Suprapubic skin (tissue), 4 donors: ENCODE results near the gene FAF2. TPM values are rescaled to one million over a fixed set of nuclear protein-coding genes. Genes with fewer than 3 reads are reported as not detected.

ENCODE experiments used
- DNase-seq, 2 donors: peaks; one replicate each; pipeline ENCODE4 v3.0.0-alpha.2; 2019; ENCODE audit warnings: low spot score in 2 of 2
- H3K27ac ChIP-seq: fragments of 200-600 bp; sonication (generic); one replicate; pipeline ENCODE4 v1.5.1; 2019
- H3K27me3 ChIP-seq: fragments of 200-600 bp; sonication (generic); one replicate; pipeline ENCODE4 v1.5.1; 2019
- H3K36me3 ChIP-seq: fragments of 200-600 bp; sonication (generic); one replicate; pipeline ENCODE4 v1.5.1; 2019
- H3K4me1 ChIP-seq: fragments of 200-600 bp; sonication (generic); one replicate; pipeline ENCODE4 v1.5.1; 2019
- H3K4me3 ChIP-seq: fragments of 200-600 bp; sonication (generic); one replicate; pipeline ENCODE4 v1.5.1; 2019; ENCODE audit warnings: mild to moderate bottlenecking
- H3K9me3 ChIP-seq: fragments of 200-600 bp; sonication (generic); one replicate; pipeline ENCODE4 v1.5.1; 2019
- CTCF ChIP-seq, 2 donors: fragments of 200-600 bp in 1 of 2; fragments of 450-650 bp in 1 of 2; sonication (generic) in 1 of 2; IDR thresholded peaks; one replicate each; pipeline ENCODE4 v1.5.1; 2016 to 2019; ENCODE audit warnings: antibody characterized with exemption in 2 of 2, mild to moderate bottlenecking in 1 of 2, moderate library complexity in 1 of 2
- EP300 ChIP-seq: sonication (generic); formaldehyde crosslinking; IDR thresholded peaks from one replicate; pipeline ENCODE4 v1.6.1; 2017; ENCODE audit warnings: antibody characterized with exemption
- POLR2A ChIP-seq, 2 donors: fragments of 450-650 bp; IDR thresholded peaks; one replicate each; pipeline ENCODE4 v1.6.1; 2017; ENCODE audit warnings: antibody characterized with exemption in 2 of 2, mild to moderate bottlenecking in 2 of 2, moderate library complexity in 2 of 2
- POLR2AphosphoS5 ChIP-seq, 3 donors: sonication (generic); formaldehyde crosslinking; IDR thresholded peaks; one replicate each; pipeline ENCODE4 v1.6.1; 2017; ENCODE audit warnings: antibody characterized with exemption in 3 of 3
- WGBS: methylation state at CpG from one replicate; pipeline ENCODE4 v1.1.5; 2018; 5-methylcytosine and 5-hydroxymethylcytosine counted together
- total RNA-seq, 4 donors: library from RNA; depleted of rRNA; stranded (reverse); fragments of >200 nt; gene quantifications; one replicate each; pipeline ENCODE4 v1.1.0, GENCODE V29; 2016

The FAF2 gene
- total RNA-seq, 4 donors from 2014 or later: 28.8 to 41.9 (median 37.1) TPM

- no peak overlapping the region for H3K4me3 ChIP-seq
- peaks cover 31% of the 10 kb centered on the region for H3K36me3 ChIP-seq
- no peak for TF ChIP-seq EP300
- H3K27me3 ChIP-seq: no peaks in the 10 kb centered on the region
- 90% methylated on average over 15 of the region's 15 CpGs for WGBS
- H3K9me3 ChIP-seq: no peaks in the 10 kb centered on the region
- H3K27ac ChIP-seq: no peak overlapping the region
- DNase-seq: no peak
- peaks cover 17% of the 10 kb centered on the region for H3K4me1 ChIP-seq
Observed at GRCh38 chr5:176524987-176525386, 76.8 kb downstream of the FAF2 start.

- Histone ChIP-seq H3K27me3 (no peaks in the 10 kb centered on the region), H3K36me3 (peaks cover 37% of the 10 kb centered on the region), H3K4me3 (no peak overlapping the region), H3K4me1 (peaks cover 17% of the 10 kb centered on the region), H3K9me3 (no peaks in the 10 kb centered on the region), H3K27ac (no peak overlapping the region)
- 91% methylated on average over 9 of the region's 9 CpGs for WGBS
- DNase-seq: no peak
- TF ChIP-seq EP300 (no peak), POLR2AphosphoS5 (IDR thresholded peaks at IDR 0.05) (no peak), POLR2A (IDR thresholded peaks at IDR 0.05) (no peak), CTCF (IDR thresholded peaks at IDR 0.05) (no peak)
Observed at GRCh38 chr5:176525677-176526076, 77.5 kb downstream of the FAF2 start.

- peaks cover 45% of the 10 kb centered on the region for H3K36me3 ChIP-seq
- H3K4me3 ChIP-seq: no peak overlapping the region
- H3K27ac ChIP-seq: no peak overlapping the region
- H3K27me3 ChIP-seq: no peaks in the 10 kb centered on the region
- TF ChIP-seq CTCF (IDR thresholded peaks at IDR 0.05) (no peak), EP300 (no peak), POLR2A (IDR thresholded peaks at IDR 0.05) (no peak), POLR2AphosphoS5 (IDR thresholded peaks at IDR 0.05) (no peak)
- no peak for DNase-seq
- H3K4me1 ChIP-seq: peaks cover 24% of the 10 kb centered on the region
- 94% methylated on average over 9 of the region's 9 CpGs for WGBS
- no peaks in the 10 kb centered on the region for H3K9me3 ChIP-seq
Observed at GRCh38 chr5:176526462-176526861, 78.3 kb downstream of the FAF2 start.

GRCh38 chr5:176527246-176528222, 79.3 kb downstream of the FAF2 start:
- Histone ChIP-seq H3K27me3 (no peaks in the 10 kb centered on the region), H3K4me1 (peaks cover 34% of the 10 kb centered on the region), H3K4me3 (no peak overlapping the region), H3K9me3 (no peaks in the 10 kb centered on the region), H3K27ac (no peak overlapping the region), H3K36me3 (peaks cover 52% of the 10 kb centered on the region)
- DNase-seq: no peak
- WGBS: 82% methylated on average over 29 of the region's 34 CpGs
- TF ChIP-seq POLR2AphosphoS5 (IDR thresholded peaks at IDR 0.05) (no peak), POLR2A (IDR thresholded peaks at IDR 0.05) (no peak), EP300 (no peak), CTCF (IDR thresholded peaks at IDR 0.05) (no peak)

- DNase-seq: no peak
- Histone ChIP-seq H3K27ac (peak overlapping the region; percentile 24), H3K4me1 (peaks cover 41% of the 10 kb centered on the region), H3K27me3 (no peaks in the 10 kb centered on the region), H3K4me3 (no peak overlapping the region), H3K9me3 (no peaks in the 10 kb centered on the region), H3K36me3 (peaks cover 52% of the 10 kb centered on the region)
- TF ChIP-seq POLR2A (IDR thresholded peaks at IDR 0.05) (no peak), POLR2AphosphoS5 (IDR thresholded peaks at IDR 0.05) (no peak), CTCF (IDR thresholded peaks at IDR 0.05) (no peak), EP300 (no peak)
- 51% methylated on average over 6 of the region's 11 CpGs for WGBS
Observed at GRCh38 chr5:176528301-176528700, 80.1 kb downstream of the FAF2 start.
